GM18858 (cell line): ENCODE results near the gene GAS6.

Source experiments
- ATAC-seq: cut with Tn5 transposase; IDR thresholded peaks from one replicate; pipeline ENCODE4 v1.9.1; 2021; ENCODE audit not compliant: unreplicated experiment

The GAS6 gene

DNA sequence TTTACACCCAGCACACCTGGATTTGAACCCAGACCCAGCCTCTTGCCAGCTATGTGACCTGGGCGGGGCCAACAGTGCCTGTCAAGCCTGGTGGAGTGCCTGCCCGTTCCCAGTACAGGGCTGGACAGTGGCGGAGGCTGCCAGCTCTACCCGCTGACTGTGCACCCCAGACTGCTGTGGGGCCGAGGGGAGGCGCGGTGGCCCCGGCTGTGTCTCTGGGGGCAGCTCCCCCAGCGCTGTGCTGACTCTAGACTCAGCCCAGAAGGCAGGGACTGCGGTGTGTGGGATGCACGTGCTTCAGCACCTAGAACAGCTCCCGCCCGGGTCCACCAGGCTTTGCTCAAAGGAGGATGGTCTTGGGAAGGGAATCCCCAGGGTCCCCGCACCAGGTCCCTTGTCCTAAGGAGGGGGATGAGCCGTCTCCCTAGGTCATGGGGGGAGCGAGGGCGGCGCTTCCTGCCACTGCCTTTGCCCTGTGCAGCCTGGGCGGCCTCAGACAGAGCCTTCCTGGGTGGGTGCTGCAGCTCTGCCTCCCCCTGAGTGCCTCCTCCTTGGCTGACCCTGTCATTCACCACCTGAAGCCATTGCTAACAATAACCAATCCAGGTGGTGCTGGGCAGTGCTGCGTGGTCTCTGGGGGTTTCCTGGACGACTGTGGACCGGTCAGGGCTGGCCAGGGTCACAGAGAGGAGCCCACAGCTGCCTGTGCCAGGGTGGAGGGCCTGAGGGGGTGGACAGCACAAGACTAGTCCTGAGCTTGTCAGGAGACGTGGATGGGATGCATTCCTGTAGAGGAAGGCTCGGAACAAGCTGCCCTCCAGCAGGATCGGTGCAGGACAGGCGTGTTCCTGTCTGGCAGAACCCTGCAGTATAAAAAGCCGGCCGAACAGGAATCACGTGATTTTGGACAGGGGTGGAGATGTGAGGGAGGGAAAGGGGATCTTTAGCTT, 86.3 kb downstream of the GAS6 start:
- ATAC-seq, result no peak

DNA sequence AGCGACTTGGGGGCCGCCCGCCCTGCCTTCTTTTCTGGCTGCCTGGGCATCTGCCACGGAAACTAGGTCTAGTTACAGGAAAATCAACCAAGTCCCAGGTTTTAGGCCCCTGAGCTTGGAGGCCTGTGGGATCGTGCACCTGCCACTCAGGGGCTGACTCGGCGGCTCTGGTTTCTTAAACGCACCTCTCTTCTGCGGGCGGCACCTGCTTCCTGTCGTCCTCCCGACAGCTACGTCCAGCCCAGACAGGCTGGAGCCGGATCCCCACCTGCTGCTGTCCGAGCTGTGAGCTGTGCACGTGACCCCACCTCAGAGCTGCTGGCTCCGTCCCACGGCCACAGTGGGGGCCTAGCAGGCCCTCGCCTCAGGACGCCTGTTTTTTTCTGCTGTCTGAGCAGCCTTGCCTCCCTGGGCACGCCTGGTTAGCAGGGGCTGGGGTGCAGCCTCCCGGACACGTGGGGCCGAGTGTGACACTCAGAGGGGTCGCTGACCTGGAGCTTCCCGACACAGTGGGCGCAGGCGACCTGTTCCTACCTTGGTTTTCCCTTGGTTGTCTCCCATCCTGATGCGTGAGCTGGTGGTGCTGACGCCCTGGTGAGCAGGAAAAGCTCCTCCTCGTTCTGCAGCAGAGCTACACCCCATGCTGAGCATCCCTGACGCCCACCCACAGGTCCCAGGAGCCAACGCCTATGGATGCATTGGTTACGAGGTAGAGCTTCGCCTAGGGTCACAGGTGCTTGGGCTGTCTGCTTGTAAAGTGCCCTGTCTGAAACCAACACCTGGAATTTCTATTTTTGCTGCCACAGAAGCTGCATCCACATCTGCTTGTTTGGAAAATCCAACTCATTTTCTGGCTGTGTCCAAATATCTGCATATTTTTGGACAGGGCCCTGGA, 87.4 kb downstream of the GAS6 start:
- no peak for ATAC-seq

DNA sequence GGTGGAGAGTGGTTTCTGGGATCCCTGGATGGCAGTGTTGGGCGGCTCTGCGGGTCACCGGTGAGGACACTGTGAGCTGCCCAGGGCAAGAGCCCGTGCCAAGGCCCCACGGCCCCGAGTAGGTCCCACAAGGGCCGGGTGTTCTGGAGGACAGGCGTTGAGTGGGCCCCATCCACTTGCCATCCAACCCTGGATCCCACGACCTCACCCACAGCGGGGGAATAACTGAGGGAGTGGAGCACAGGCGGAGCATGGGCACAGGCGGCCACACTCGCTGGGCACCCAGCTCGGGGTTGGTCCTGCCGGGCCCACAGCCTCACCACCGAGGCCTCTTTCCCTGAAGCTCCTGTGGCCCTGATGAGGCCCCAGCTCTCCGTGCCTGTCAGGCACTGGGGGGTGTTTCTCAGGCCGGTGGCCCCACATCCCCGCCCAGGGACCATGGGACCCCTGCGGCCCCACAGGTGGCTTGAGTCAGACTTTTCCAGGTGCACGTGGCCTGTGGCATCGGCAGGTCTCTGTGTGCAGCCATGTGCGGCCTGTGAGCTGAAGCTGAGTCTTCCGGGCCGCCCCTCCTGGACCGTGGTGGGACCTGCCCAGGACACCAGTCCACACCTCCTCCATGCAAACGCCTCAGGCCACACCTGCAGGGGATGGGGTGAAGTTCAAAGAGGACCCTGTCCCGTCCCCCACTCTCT, 88.3 kb downstream of the GAS6 start:
- no peak for ATAC-seq

DNA sequence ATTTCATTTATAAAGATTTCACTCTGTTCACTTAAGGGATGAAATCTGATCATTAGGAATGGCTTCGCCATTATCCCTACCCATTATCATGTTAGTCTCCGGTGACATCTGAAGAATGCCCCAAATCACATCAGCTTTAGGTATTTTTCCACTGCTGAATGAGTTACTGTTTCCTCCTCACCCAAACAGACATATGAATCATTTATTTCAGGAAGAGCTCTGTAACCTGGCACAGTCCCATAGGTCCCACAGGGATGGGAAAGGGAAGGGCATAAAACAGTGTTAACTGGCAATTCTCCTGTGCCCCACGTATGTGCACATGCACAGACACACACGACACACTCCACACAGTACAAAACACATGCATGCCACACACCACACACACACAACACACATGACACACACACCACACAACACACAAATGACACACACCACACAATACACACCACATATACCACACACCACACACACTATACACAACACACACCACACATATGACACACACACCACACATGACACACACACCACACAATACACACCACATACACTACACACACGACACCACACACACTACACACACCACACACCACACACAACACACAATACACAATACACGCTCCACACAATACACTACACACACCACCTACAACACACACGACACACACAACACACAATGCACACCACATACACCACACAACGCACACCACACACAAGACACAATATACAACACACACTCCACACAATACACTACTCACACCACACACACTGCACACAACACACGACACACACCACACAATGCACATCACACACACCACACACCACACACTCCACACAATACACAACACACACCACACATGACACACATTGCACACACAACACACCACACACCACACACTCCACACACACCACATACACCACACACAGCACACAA, 89.4 kb downstream of the GAS6 start:
- ATAC-seq, result no peak

DNA sequence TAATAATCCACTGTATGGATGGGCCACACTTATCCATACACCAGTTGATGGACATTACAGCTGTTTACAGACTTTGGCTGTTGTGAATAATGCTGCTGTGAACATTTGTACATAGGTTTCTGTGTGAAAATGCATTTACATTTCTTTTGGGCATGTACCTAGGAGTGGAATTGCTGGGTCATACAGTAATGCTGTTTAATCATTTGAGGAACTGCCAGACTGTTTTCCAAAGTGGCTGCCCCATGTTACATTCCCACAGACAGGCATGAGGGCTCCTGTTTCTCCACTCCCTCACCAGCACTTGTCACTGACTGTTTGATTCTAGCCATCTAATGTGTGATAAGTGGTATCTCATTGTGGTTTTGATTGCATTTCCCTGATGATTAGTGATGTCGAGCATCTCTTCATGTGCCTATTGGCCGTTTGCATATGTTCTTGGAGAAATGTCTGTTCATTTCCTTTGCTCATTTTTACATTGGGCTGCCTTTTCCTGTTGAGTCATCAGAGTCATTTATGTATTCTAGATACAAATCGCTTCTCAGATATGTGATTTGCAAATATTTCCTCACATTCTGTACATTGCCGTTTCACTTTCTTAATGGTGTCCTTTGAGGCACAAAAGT, 92.1 kb downstream of the GAS6 start:
- ATAC-seq, result no peak

DNA sequence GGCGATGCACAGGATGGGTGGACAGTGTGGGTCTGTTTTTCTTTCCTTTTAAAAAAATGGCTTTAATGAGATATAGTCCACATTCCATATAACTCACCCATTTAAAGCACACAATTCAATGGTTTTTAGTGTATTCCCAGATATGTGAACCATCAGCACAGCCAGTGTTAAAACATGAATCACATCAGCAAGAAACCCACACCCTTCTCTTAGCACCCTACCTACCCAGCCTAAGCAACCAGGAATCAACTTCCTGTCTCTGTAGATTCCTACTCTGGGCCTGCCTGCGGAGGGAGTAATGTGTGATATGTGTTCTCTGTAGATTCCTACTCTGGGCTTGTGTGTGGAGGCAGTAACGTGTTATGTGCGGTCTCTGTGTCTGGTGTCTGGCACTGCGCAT, 92.9 kb downstream of the GAS6 start:
- no peak for ATAC-seq
